Measurements from ENCODE around the gene MEGF6.

DNA sequence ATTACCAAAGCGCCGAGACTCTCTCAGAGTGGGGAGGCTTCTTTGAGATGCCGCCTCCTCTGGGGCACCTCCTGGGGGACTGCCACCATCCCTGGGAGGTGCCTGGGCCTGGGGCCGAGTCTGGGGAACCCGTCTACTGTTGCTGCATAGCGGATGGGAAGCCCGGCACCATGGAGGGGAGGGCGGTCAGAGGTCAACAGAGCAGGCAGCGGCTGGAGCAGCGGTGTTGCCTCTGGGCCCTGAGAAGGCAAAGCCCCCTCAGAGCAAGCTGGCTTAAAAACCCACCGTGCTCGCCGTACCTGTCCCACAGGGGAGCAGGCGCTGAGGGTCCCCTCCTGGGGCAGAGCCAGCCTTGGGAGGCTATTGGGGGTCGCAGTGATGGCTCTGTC lies 94.8 kb downstream of the MEGF6 start:
- no peak for TF ChIP-seq POLR2A (IDR thresholded peaks at IDR 0.05)
- TF ChIP-seq, protein P1, sequence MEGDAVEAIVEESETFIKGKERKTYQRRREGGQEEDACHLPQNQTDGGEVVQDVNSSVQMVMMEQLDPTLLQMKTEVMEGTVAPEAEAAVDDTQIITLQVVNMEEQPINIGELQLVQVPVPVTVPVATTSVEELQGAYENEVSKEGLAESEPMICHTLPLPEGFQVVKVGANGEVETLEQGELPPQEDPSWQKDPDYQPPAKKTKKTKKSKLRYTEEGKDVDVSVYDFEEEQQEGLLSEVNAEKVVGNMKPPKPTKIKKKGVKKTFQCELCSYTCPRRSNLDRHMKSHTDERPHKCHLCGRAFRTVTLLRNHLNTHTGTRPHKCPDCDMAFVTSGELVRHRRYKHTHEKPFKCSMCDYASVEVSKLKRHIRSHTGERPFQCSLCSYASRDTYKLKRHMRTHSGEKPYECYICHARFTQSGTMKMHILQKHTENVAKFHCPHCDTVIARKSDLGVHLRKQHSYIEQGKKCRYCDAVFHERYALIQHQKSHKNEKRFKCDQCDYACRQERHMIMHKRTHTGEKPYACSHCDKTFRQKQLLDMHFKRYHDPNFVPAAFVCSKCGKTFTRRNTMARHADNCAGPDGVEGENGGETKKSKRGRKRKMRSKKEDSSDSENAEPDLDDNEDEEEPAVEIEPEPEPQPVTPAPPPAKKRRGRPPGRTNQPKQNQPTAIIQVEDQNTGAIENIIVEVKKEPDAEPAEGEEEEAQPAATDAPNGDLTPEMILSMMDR (IDR thresholded peaks at IDR 0.05), result no peak

All from uterus (tissue), 2 donors.